Spleen (tissue), 7 donors: ENCODE data around the gene CRYGN.

ENCODE experiments used
- POLR2A ChIP-seq, 3 donors: fragments of 450-650 bp; IDR thresholded peaks; one replicate each; pipeline ENCODE4 v1.5.1; 2017; ENCODE audit warnings: antibody characterized with exemption in 3 of 3, mild to moderate bottlenecking in 1 of 3
- POLR2AphosphoS5 ChIP-seq, 3 donors: sonication (generic); formaldehyde crosslinking; IDR thresholded peaks; one replicate each; pipeline ENCODE4 v1.5.1; 2017; ENCODE audit warnings: antibody characterized with exemption in 3 of 3
- TF ChIP-seq, protein P1 (sequence below), 11 experiments: fragments of 200-600 bp in 7 of 11; fragments of 450-650 bp in 4 of 11; sonication (generic) in 4 of 11; IDR thresholded peaks in 8 of 11; conservative IDR thresholded peaks in 3 of 11; 1 replicate in 7 of 11; 2 replicates in 4 of 11; pipeline versions ENCODE4 v1.4.0 to v1.8.0; 2016 to 2021; ENCODE audit warnings: antibody characterized with exemption in 11 of 11, inconsistent platforms in 4 of 11, mild to moderate bottlenecking in 1 of 11
- donor health status: DM: no; HTN: no; CAD: no; lungs with moderate emphysema.
- donor health status: DM: no; HTN: no; CAD: no.
- donor health status: DM: no; HTN: no; CAD: no.

DNA sequence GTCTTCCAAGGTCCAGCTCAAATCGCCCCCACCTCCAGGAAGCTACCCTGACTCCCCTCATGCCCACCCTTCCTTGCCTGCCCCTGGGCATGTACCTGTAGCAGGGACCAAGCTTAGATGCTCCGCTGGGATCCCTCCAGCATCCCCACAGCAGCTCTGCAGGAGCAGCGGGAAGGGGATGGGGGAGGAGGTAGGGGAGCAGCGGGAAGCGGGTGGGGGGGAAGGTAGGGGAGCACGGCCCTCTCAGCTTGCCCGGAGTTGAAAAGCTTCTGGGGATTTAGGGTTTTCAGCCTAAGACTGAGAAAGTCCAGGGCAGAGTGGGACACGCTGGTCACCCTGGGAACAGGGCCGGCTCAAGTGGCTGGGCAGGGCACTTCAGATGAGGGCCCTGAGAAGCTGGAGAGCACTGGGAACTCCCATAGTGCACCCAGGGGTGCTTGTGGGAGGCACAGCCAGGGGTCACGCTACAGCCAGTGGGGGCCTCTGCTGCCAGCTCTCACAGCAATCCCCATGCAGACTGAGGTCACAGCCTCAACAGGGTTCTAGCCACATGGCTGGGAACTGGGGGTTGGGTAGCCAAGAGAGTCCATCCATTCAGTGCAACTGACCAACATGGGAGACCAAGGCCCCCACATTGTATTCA, 43.5 kb downstream of the CRYGN start:
- TF ChIP-seq, protein P1, sequence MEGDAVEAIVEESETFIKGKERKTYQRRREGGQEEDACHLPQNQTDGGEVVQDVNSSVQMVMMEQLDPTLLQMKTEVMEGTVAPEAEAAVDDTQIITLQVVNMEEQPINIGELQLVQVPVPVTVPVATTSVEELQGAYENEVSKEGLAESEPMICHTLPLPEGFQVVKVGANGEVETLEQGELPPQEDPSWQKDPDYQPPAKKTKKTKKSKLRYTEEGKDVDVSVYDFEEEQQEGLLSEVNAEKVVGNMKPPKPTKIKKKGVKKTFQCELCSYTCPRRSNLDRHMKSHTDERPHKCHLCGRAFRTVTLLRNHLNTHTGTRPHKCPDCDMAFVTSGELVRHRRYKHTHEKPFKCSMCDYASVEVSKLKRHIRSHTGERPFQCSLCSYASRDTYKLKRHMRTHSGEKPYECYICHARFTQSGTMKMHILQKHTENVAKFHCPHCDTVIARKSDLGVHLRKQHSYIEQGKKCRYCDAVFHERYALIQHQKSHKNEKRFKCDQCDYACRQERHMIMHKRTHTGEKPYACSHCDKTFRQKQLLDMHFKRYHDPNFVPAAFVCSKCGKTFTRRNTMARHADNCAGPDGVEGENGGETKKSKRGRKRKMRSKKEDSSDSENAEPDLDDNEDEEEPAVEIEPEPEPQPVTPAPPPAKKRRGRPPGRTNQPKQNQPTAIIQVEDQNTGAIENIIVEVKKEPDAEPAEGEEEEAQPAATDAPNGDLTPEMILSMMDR (IDR thresholded peaks at IDR 0.05 in 8 of 11, conservative IDR thresholded peaks at IDR 0.05 in 3 of 11): no peak
- TF ChIP-seq POLR2AphosphoS5 (IDR thresholded peaks at IDR 0.05) (no peak), POLR2A (IDR thresholded peaks at IDR 0.05) (no peak)
